HG02870 (cell line): ENCODE results near the gene MUC4.
"Not testable (repeated sequence)": the region's sequence is repeated elsewhere in the genome, so short reads cannot be mapped to it uniquely, and the experiment has no call there.

Experiments used
- ATAC-seq: cut with Tn5 transposase; IDR thresholded peaks from one replicate; pipeline ENCODE4 v1.9.1; 2021; ENCODE audit warnings: mild to moderate bottlenecking, moderate library complexity; ENCODE audit not compliant: unreplicated experiment

Gene MUC4

DNA sequence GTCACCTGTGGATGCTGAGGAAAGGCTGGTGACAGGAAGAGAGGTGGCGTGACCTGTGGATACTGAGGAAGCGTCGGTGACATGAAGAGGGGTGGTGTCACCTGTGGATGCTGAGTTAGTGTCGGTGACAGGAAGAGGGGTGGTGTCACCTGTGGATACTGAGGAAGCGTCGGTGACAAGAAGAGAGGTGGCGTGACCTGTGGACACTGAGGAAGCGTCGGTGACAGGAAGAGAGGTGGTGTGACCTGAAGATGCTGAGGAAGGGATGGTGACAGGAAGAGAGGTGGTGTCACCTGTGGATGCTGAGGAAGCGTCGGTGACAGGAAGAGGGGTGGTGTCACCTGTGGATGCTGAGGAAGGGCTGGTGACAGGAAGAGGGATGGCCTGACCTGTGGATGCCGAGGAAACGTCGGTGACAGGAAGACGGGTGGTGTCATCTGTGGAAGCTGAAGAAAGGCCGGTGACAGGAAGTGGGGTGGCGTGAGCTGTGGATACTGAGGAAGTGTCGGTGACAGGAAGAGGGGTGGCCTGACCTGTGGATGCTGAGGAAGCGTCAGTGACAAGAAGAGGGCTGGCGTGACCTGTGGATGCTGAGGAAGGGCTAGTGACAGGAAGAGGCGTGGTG lies 25.8 kb downstream of the MUC4 start:
- not testable (repeated sequence) for ATAC-seq

GRCh38 chr3:195784031-195784430 lies 27.7 kb downstream of the MUC4 start:
- ATAC-seq, result not testable (repeated sequence)

DNA sequence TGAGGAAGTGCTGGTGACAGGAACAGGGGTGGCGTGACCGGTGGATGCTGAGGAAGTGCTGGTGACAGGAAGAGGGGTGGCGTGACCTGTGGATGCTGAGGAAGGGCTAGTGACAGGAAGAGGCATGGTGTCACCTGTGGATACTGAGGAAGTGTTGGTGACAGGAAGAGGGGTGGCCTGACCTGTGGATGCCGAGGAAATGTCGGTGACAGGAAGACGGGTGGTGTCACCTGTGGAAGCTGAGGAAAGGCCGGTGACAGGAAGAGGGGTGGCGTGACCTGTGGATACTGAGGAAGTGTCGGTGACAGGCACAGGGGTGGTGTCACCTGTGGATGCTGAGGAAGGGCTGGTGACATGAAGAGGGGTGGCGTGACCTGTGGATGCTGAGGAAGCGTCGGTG lies 30.5 kb downstream of the MUC4 start:
- ATAC-seq, result not testable (repeated sequence)

DNA sequence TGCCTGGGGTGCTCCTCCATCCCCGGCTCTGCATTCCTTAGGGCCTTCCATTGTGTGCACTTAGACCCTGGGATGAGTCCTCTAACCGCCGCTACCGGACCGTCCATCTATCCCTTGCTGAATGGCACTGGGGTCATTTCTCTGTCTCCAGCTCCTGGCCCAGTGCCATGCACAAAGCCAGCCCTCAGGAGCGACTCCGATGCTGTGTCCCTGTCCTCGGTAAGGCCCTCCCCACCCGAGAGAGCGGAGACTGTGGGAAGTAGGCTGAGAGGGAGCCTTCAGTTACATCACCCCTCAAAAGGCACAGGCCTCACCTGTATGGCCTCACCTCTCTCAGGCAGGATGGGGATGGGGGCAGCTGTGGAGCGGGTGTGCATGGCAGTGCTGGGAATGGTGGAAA lies 33.8 kb downstream of the MUC4 start:
- ATAC-seq, result no peak

GRCh38 chr3:195774917-195775316 lies 36.8 kb downstream of the MUC4 start:
- no peak for ATAC-seq

GRCh38 chr3:195773956-195774537 lies 37.7 kb downstream of the MUC4 start:
- ATAC-seq, result no peak

- ATAC-seq, result no peak
Observed at GRCh38 chr3:195771646-195772300, 40.0 kb downstream of the MUC4 start.

- ATAC-seq, result not testable (repeated sequence)
Observed at GRCh38 chr3:195770841-195771645, 40.7 kb downstream of the MUC4 start.

DNA sequence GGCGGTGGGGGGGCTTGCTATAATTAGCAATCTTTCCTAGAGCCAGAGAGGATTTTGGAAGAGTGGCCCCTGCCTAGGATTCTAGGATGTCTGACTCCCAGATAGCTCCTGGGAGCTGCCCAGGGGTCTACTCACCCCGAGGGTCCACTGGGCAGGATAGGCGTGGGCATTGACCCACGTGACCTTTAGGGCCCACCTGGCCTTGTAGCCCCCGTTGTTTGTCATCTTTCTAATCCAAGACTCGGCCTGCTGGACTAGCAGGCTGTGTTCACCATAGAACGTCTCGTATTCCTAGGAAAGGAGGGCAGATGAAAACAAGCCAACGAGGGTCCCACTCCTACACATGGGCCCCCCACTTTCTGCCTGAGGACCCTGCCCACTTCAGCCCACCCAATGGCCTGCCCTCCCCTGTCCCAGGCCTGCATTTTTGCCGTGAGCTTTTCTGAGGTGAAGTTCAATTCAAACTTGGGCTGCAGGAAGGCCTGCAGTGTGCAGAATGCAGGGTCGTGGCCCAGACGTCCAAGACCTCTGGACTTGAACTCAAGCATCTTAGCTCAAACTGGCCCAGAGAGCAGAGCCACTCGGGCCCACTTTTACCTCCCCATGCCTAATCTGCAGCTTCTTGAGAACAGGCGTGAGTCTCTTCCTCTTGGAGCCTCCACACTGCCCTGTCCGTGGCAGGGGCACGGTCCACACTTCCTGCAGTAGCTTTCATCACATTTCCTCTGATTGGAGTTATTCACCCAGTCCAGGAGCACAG lies 41.5 kb downstream of the MUC4 start:
- no peak for ATAC-seq

GRCh38 chr3:195769551-195769950 lies 42.2 kb downstream of the MUC4 start:
- no peak for ATAC-seq

- no peak for ATAC-seq
Observed at GRCh38 chr3:195768831-195769303, 42.9 kb downstream of the MUC4 start.

GRCh38 chr3:195768414-195768813 lies 43.3 kb downstream of the MUC4 start:
- no peak for ATAC-seq

DNA sequence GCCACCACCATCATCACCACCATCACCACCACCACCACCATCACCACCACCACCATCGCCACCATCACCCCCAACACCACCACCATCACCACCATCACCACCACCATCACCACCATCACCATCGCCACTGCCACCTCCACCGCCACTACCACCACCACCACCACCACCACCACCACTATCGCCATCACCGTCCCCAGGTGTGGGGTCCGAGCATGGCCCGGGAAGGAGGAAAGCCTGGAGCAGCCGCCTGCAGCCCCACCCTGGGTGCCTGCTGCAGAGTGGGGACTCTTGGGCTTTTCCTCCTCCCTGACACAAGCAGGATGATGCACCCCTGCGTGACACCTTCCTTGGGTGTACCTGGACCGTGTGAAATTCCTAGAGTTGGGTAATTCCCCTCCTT lies 43.9 kb downstream of the MUC4 start:
- ATAC-seq, result no peak

GRCh38 chr3:195766671-195767070 lies 45.1 kb downstream of the MUC4 start:
- ATAC-seq, result no peak

- ATAC-seq, result no peak
Observed at GRCh38 chr3:195764961-195765706, 46.6 kb downstream of the MUC4 start.

DNA sequence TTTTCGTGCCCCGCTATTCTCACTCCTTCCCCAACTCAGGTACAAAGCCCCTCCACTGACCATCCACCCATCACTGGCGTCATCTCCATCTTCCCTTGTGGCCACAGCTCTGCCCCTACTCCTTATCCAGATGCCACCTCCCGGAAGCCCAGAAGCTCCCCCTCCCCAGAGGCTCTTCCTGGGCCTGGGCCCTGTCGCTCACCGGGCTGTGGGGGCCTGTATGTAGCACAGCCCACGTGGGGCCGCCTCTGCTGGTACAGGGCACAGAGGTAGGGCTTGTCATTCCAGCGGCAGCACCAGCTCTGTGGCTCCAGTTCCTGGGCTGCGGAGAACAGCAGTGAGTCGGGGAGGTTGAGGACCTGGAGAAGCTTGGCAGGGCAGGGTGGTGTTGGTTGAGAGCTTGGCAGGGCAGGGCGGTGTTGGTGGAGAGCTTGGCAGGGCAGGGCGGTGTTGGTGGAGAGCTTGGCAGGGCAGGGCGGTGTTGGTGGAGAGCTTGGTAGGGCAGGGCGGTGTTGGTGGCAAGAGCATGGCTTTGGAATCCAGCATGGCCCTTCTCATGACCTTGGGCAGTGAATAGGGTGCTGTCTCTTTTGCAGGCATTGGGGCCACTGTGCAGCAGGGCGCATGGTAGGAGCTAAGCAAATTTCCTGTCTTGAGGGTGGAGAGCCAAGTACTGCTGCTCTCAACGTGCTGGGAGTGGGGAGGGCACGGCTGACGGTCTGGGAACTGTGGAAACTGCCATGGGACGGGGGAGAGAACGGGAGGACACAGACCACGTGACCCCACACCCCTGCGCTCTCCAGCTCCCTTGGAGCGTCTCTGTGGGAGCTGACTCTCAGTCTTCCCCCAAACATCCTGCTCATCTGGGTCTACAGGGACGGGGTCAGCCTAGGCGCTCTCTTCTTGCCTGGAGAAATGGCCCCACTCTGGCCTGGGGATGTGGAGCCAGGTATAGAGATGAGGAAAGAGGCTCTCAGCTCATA lies 47.6 kb downstream of the MUC4 start:
- ATAC-seq, result no peak

- ATAC-seq, result no peak
Observed at GRCh38 chr3:195763076-195763830, 48.5 kb downstream of the MUC4 start.

GRCh38 chr3:195762611-195763010 lies 49.1 kb downstream of the MUC4 start:
- no peak for ATAC-seq
